Measurements from ENCODE around the gene THADA.
"Not testable (repeated sequence)": the region's sequence is repeated elsewhere in the genome, so short reads cannot be mapped to it uniquely, and the experiment has no call there.

Gene THADA

GRCh38 chr2:43300222-43300621 lies 295.6 kb downstream of the THADA start:
- CTCF ChIA-PET, result no interaction called here

GRCh38 chr2:43298500-43298899 lies 297.3 kb downstream of the THADA start:
- POLR2A ChIA-PET, result no interaction called here
- no peak for DNase-seq (ENCODE audit: extremely low spot score)
- TF ChIP-seq BHLHE40 (IDR thresholded peaks at IDR 0.05; ENCODE audit: borderline replicate concordance) (no peak), ZNF384 (IDR thresholded peaks at IDR 0.05) (no peak), NFRKB (IDR thresholded peaks at IDR 0.05) (no peak), SP1 (IDR thresholded peaks at IDR 0.05) (no peak), LEF1 (IDR thresholded peaks at IDR 0.05; ENCODE audit: borderline replicate concordance) (no peak), SUZ12 (IDR thresholded peaks at IDR 0.05) (no peak), L3MBTL2 (conservative IDR thresholded peaks at IDR 0.05) (no peak), ELF4 (IDR thresholded peaks at IDR 0.05) (no peak), CTBP1 (IDR thresholded peaks at IDR 0.05; ENCODE audit: borderline replicate concordance) (no peak), PKNOX1 (IDR thresholded peaks at IDR 0.05) (no peak), HDGF (IDR thresholded peaks at IDR 0.05; ENCODE audit: borderline replicate concordance) (no peak), FOXM1 (IDR thresholded peaks at IDR 0.05; ENCODE audit: borderline replicate concordance) (no peak), ARNT (IDR thresholded peaks at IDR 0.05) (no peak), FOXK2 (IDR thresholded peaks at IDR 0.05) (no peak), TARDBP (IDR thresholded peaks at IDR 0.05) (no peak), FOXA1 (IDR thresholded peaks at IDR 0.05) (no peak)
- CTCF ChIA-PET, result no interaction called here

More at GRCh38 chr2:43300222-43300621, 295.6 kb downstream of the THADA start:
- DNase-seq (ENCODE audit: extremely low spot score), result no peak
- POLR2A ChIA-PET, result no interaction called here
- TF ChIP-seq CTBP1 (IDR thresholded peaks at IDR 0.05; ENCODE audit: borderline replicate concordance) (no peak), FOXA1 (IDR thresholded peaks at IDR 0.05) (no peak), HDGF (IDR thresholded peaks at IDR 0.05; ENCODE audit: borderline replicate concordance) (no peak), FOXM1 (IDR thresholded peaks at IDR 0.05; ENCODE audit: borderline replicate concordance) (no peak), LEF1 (IDR thresholded peaks at IDR 0.05; ENCODE audit: borderline replicate concordance) (no peak), ARNT (IDR thresholded peaks at IDR 0.05) (no peak), NFRKB (IDR thresholded peaks at IDR 0.05) (no peak), SP1 (IDR thresholded peaks at IDR 0.05) (no peak), PKNOX1 (IDR thresholded peaks at IDR 0.05) (no peak), BHLHE40 (IDR thresholded peaks at IDR 0.05; ENCODE audit: borderline replicate concordance) (no peak), TARDBP (IDR thresholded peaks at IDR 0.05) (no peak), L3MBTL2 (conservative IDR thresholded peaks at IDR 0.05) (no peak), ZNF384 (IDR thresholded peaks at IDR 0.05) (no peak), FOXK2 (IDR thresholded peaks at IDR 0.05) (no peak), ELF4 (IDR thresholded peaks at IDR 0.05) (no peak), SUZ12 (IDR thresholded peaks at IDR 0.05) (no peak)

- CTCF ChIA-PET; POLR2A ChIA-PET; DNase-seq (ENCODE audit: extremely low spot score): not testable (repeated sequence)
These were observed 298.1 kb downstream of the THADA start for GRCh38 chr2:43297740-43298139.

- ChIA-PET POLR2A (no interaction called here), CTCF (no interaction called here)
- no peak for DNase-seq (ENCODE audit: extremely low spot score)
- no peak for TF ChIP-seq ARNT (IDR thresholded peaks at IDR 0.05)
- no peak for TF ChIP-seq BHLHE40 (IDR thresholded peaks at IDR 0.05; ENCODE audit: borderline replicate concordance)
- no peak for TF ChIP-seq SP1 (IDR thresholded peaks at IDR 0.05)
- TF ChIP-seq FOXM1 (IDR thresholded peaks at IDR 0.05; ENCODE audit: borderline replicate concordance), result no peak
- no peak for TF ChIP-seq HDGF (IDR thresholded peaks at IDR 0.05; ENCODE audit: borderline replicate concordance)
- no peak for TF ChIP-seq ELF4 (IDR thresholded peaks at IDR 0.05)
- TF ChIP-seq FOXK2 (IDR thresholded peaks at IDR 0.05), result no peak
- TF ChIP-seq SUZ12 (IDR thresholded peaks at IDR 0.05), result no peak
- no peak for TF ChIP-seq PKNOX1 (IDR thresholded peaks at IDR 0.05)
- TF ChIP-seq L3MBTL2 (conservative IDR thresholded peaks at IDR 0.05), result no peak
These were observed 300.8 kb downstream of the THADA start for GRCh38 chr2:43294973-43295603.

GRCh38 chr2:43293744-43294695 lies 301.8 kb downstream of the THADA start:
- TF ChIP-seq SP1 (IDR thresholded peaks at IDR 0.05) (no peak), ZNF384 (IDR thresholded peaks at IDR 0.05) (no peak), ARNT (IDR thresholded peaks at IDR 0.05) (no peak), SUZ12 (IDR thresholded peaks at IDR 0.05) (no peak), FOXK2 (IDR thresholded peaks at IDR 0.05) (no peak), L3MBTL2 (conservative IDR thresholded peaks at IDR 0.05) (no peak), CTBP1 (IDR thresholded peaks at IDR 0.05; ENCODE audit: borderline replicate concordance) (no peak), TARDBP (IDR thresholded peaks at IDR 0.05) (no peak), BHLHE40 (IDR thresholded peaks at IDR 0.05; ENCODE audit: borderline replicate concordance) (no peak), NFRKB (IDR thresholded peaks at IDR 0.05) (no peak), LEF1 (IDR thresholded peaks at IDR 0.05; ENCODE audit: borderline replicate concordance) (no peak), HDGF (IDR thresholded peaks at IDR 0.05; ENCODE audit: borderline replicate concordance) (no peak), FOXA1 (IDR thresholded peaks at IDR 0.05) (no peak), PKNOX1 (IDR thresholded peaks at IDR 0.05) (no peak), ELF4 (IDR thresholded peaks at IDR 0.05) (no peak), FOXM1 (IDR thresholded peaks at IDR 0.05; ENCODE audit: borderline replicate concordance) (no peak)
- ChIA-PET CTCF (interaction anchor here (0.9 kb wide), 1 partner anchor 23 kb away, joined by 3 read pairs; no protein-coding TSS in a partner anchor), POLR2A (interaction anchor here (0.6 to 1.3 kb wide), 2 partner anchors 11 to 302 kb away, joined by 3 read pairs; partner anchors contain the start of gene THADA)
- DNase-seq (ENCODE audit: extremely low spot score), result peak; percentile 27
